ENCODE data around the gene PSMA3.
"Not testable (repeated sequence)": the region's sequence is repeated elsewhere in the genome, so short reads cannot be mapped to it uniquely, and the experiment has no call there.

Gene PSMA3

GRCh38 chr14:58244556-58245387 lies at the start of gene PSMA3:
Gene PSMA3 (plus strand): TSS chr14:58244843. CDS start chr14:58244921, 78 bp downstream.
- DNase-seq (ENCODE audit: low read depth in 2 of 2): peak; percentile 95 to 96

DNA sequence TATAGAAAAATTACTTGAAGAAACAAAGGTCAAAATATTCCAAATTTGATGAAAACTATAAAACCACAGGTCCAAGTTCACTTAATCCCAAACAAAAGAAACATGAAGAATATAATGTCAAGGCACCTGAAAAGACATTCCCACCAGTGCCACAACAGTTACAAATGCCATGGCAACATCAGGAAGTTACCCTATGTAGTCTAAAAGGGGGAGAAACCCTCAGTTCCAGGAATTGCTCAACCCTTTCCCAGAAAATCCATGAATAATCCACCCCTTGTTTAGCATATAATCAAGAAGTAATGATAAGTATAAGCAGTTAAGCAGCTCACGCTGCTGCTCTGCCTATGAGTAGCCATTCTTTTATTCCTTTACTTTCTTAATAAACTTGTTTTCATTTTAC lies 48.4 kb upstream of the PSMA3 start:
- no peak for DNase-seq (ENCODE audit: low read depth in 2 of 2)

DNA sequence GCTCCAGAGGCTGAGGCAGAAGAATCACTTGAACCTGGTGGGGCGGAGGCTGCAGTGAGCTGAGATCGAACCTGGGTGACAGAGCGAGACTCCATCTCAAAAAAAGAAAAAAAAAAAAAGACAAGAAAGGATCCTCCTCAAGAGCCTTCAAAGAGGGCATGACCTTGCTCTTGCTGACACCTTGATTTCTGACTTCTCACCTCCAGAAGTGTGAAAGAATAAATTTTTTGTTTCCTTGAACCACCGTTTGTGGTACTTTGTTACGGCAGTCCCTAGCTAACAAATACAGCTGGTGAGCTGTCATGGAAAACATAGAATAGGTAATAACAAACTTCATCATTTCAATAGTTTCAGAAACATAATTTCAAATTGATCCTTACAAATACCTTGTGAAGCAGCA lies 46.6 kb upstream of the PSMA3 start:
- DNase-seq (ENCODE audit: low read depth in 2 of 2): no peak

DNA sequence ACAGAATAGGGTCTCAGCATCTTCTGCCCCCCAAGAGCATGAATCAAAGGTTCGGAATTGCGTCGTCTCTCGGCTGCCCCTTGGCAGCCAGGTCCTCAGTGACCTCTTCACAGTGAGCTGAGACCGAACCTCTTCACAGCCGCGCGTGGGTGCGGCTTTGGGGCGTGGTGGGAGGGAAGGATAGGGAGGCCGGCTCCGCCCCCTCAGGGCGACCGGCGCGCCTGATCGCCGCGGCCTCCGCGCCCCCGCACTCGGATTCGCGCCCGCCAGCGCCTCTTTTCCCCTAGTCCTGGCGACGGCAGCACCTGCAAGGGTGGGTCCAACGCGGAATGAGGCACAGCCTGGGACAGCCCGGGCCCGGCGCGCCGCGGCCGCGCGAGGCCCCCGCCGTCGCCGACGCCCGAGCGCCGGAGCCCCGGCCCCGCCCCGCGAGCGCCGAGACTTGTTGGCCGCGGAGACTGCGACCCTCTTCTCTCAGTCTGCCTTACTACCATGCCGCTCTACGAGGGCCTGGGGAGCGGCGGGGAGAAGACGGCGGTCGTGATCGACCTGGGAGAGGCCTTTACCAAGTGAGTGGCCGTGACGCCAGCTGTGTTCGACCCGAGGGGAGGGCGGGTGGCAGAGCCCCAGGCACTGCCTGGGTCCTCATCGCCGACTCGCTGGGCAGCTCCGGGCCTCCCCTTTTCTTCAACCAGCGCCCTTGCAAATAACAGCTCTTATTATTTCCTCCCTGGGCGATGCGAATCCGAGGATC lies 44.7 kb upstream of the PSMA3 start, which contains the start of gene ACTR10:
Gene ACTR10, plus strand, starts transcription at position 424 of the 754 bp plus-strand sequence. Its CDS starts 69 bp downstream, at position 493.
- peak; percentile 76 to 80 for DNase-seq (ENCODE audit: low read depth in 2 of 2)

DNA sequence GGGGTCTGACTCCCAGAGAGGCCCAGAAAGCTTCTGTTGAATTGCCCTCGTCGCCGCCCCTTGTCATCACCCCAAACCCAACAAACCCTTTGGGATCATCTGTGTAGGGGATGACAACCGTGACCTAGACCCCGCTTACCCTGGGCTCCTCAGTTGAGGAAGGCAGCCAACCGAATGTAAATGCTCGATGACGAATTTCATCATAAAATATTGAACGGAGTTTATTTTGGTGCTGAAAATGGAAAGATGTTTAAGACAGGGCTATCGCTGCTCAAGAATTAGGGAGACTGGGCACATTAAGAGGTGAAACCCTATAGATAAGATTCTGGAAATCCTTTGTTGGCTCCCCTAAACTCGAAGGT lies 44.2 kb upstream of the PSMA3 start:
- DNase-seq (ENCODE audit: low read depth in 2 of 2): no peak

GRCh38 chr14:58200846-58201245 lies 43.8 kb upstream of the PSMA3 start:
- DNase-seq (ENCODE audit: low read depth in 2 of 2): no peak

- DNase-seq (ENCODE audit: low read depth in 2 of 2): no peak
Observed at GRCh38 chr14:58213176-58213575, 31.5 kb upstream of the PSMA3 start.

DNA sequence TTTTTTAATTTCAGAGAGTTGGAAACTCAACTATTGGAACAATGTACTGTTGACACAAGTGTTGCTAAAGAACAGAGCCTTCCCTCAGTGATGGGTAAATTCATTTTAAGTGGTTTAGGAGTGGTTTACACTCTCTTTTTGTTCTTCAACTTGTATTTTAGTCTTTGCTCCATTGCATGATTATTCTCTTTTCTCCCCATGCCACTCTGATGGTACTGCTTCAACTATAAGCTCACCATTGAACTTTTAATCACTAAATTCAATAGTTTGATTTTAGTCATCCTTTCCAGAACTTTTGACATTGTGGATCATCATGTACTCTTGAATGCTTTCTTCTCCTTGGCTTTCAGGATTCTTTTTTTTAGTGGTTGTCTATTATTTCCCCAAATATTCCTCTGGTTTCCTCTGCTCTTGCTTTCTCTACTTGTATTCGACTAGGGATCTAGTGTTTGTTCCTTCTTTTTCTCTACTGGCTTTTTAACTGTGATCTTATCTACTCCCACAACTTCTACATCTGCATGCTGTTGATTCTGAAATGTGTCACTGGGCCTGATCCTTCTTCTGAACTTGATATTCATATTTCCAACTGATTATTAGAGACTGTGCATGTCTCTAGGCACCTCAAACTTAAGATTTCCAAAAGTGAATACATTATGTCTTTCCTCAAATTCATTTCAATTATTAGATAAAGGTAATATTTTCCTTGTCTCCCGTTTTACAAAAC lies 29.3 kb upstream of the PSMA3 start:
- DNase-seq (ENCODE audit: low read depth in 2 of 2): no peak

- DNase-seq (ENCODE audit: low read depth in 2 of 2): no peak
Observed at GRCh38 chr14:58216544-58216943, 28.1 kb upstream of the PSMA3 start.

DNA sequence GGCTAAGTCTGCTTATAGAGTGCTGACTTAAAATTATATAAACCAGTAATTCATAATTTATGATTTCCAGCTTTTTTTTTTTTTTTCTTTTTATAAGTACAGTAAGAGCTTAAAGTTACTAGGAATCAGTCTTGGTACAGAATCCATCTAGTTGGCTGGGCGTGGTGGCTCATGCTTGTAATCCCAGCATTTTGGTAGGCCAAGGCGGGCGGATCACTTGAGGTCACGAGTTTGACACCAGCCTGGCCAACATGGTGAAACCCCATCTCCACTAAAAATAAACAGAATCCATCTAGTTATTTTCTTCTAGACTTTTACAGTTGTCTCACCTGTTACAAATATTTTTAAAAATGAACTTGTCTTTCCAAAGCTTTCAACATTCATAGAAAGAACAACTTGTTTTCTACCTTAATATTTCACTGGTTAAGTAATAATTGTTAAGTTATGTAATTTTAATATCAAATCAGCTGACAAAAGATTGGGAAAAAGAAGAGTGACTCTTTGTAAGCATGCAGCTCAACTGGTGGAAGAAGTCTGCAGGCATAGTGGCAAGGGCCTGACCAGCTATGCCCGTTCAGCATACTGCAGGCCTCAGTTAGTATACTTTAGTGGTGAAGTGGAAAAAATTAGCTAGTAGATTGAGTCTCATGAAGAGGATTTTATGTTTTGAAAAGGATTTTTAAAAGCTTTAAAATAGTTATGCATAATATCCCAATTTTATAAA lies 17.4 kb upstream of the PSMA3 start:
- no peak for DNase-seq (ENCODE audit: low read depth in 2 of 2)

- no peak for DNase-seq (ENCODE audit: low read depth in 2 of 2)
Observed at GRCh38 chr14:58238252-58239243, 6.1 kb upstream of the PSMA3 start.

DNA sequence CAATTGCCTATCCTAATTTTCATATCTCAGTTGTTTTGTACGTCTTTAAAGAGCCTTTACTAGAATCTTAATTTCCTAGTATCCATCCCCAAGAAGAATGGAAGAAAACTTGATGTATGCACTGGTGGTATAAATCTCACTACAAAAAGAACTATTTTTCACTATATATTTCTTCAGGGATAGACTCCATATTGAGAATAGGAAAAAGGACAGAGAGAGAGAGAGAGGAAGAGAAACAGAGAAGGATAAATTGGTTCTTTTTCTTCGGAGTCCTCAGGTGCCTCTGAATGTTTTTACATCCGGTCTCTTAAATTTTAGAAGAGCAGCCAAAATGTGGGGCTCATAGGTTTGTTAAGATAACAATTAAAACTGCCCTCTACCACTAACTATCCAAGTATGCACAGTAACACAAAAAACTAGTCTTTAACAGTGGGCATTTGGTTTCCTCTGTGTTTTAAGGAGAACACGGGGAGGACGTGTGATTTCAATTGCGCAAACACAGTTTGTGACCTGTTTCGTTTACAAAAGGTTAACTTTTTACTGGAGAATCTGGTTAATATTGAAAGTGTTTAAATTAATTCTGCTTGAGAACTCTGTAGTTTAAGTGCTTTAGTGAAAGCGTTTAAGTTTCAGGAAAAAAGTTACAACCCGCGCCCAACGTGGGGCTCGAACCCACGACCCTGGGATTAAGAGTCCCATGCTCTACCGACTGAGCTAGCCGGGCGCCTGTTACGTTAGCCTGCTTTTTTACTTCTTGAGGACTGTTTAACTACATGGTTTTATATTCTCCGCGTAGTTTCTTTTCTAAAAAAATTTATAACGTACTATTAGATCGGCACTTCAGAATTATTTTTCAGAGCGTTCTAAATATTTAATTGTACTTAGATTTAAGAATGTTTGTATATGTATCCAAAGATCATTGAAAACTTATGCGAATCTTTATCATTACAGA lies 5.1 kb upstream of the PSMA3 start:
- peak; percentile 51 to 67 for DNase-seq (ENCODE audit: low read depth in 2 of 2)

DNA sequence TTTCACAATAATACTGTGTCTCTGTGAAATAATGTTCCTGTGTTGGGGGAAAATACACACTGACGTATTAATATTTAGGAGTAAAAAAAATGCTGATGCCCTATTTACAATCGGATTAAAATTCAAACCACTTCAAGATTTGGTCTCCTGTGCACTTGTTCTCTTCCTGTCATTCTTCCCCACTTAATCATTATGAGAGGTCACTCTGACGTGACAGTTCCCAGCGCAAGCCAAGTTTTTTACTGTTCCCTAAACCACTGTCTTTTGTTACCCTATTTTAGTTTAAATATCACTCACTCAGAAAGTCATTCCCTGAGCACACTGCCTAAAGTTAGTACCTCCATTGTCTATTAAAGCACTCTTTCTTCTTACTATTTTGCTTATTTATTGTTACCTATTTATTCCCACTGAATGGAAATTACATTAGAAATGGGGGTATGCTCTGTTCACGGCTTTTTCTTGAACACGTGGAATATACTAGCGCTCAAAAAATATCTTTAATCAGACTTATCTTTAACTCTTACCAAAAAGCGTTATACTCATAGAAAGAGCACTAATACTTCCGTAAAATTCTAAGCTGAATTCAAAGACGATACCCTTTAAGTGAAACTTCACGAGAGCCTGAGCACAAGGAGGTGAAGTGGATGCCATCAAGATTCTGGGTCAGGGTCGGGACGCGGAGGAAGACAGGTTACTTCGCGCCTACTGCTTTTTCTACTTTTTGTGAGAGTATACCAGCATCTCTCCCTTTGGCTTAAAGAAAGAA lies 670 bp upstream of the PSMA3 start:
- no peak for DNase-seq (ENCODE audit: low read depth in 2 of 2)

- no peak for DNase-seq (ENCODE audit: low read depth in 2 of 2)
Observed at GRCh38 chr14:58245562-58245961, 919 bp downstream of the PSMA3 start.

GRCh38 chr14:58249611-58250010 lies 5.0 kb downstream of the PSMA3 start:
- no peak for DNase-seq (ENCODE audit: low read depth in 2 of 2)

GRCh38 chr14:58258156-58258555 lies 13.5 kb downstream of the PSMA3 start:
- DNase-seq (ENCODE audit: low read depth in 2 of 2): no peak

DNA sequence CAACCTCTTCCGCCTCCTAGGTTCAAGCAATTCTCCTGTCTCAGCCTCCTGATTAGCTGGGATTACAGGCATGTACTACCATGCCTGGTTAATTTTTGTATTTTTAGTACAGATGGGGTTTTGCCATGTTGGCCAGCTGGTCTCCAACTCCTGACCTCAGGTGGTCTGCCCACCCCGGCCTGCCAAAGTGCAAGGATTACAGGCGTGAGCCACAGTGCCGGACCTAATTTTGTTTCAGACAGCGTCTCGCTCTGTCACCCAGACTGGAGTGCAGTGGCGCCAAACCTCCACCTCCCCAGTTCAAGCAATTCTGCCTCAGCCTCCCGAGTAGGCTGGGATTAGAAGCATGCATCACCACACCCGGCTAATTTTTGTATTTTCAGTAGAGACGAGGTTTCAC lies 17.4 kb downstream of the PSMA3 start:
- DNase-seq (ENCODE audit: low read depth in 2 of 2): not testable (repeated sequence)

DNA sequence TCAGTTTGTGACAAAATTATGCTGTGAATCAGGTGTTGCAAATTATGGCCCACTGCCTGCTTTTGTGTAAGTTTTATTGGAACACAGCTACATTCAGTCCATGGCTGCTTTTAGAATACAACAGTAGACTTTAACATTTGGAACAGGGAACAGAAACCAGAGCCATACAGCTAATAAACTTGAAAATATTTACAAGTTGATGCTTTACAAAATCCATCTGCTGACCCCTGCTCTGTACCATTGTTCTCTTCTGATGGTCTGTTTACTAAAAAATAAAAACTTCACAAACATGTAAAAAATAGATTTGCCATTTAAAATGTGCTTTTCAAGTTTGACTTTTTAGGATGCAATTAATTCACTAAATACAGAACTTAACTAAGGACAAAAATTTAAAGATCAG lies 20.8 kb downstream of the PSMA3 start:
- DNase-seq (ENCODE audit: low read depth in 2 of 2): no peak

DNA sequence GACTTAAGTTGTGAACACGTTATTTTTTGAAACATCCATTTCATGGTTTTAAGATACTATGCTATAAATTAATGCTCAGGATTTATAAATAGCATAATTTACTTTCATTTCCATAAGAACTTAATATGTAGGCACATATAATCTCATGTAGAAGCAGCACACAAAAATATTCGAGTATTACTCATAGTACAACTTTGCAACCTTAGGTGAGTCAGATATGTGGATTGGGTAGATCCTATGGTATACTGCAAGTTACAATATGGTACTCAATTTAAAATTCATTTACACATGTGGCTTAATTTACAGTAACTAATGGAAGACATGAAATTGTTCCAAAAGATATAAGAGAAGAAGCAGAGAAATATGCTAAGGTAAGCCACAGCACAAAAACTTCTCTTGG lies 26.0 kb downstream of the PSMA3 start:
- DNase-seq (ENCODE audit: low read depth in 2 of 2): no peak
